Thyroid gland (tissue), 4 donors: ENCODE results near the gene CRACR2B. TPM values are rescaled to one million over a fixed set of nuclear protein-coding genes. Genes with fewer than 3 reads are reported as not detected.

Source experiments
- DNase-seq, 2 donors: peaks; one replicate each; pipeline ENCODE4 v3.0.0-alpha.2; 2019
- H3K27ac ChIP-seq, 3 donors: fragments of 200-600 bp; sonication (generic); 1 replicate in 2 of 3; 2 replicates in 1 of 3; pipeline ENCODE4 v1.5.1; 2016 to 2019; ENCODE audit warnings: mild to moderate bottlenecking in 1 of 3, moderate library complexity in 1 of 3
- H3K27me3 ChIP-seq: fragments of 200-600 bp; sonication (generic); one replicate; pipeline ENCODE4 v1.5.1; 2019
- H3K36me3 ChIP-seq, 2 donors: fragments of 200-600 bp; sonication (generic); one replicate each; pipeline ENCODE4 v1.5.1; 2016 to 2019
- H3K4me1 ChIP-seq, 2 donors: fragments of 200-600 bp; sonication (generic); one replicate each; pipeline ENCODE4 v1.5.1; 2017 to 2019
- H3K4me3 ChIP-seq, 3 donors: fragments of 200-600 bp; sonication (generic); replicated peaks in 1 of 3; 1 replicate in 2 of 3; 2 replicates in 1 of 3; pipeline ENCODE4 v1.5.1; 2016; ENCODE audit warnings: mild to moderate bottlenecking in 1 of 3
- H3K9me3 ChIP-seq: fragments of 200-600 bp; sonication (generic); one replicate; pipeline ENCODE4 v1.5.1; 2017
- CTCF ChIP-seq, 6 experiments: fragments of 200-600 bp in 3 of 6; fragments of 450-650 bp in 3 of 6; sonication (generic) in 3 of 6; IDR thresholded peaks; one replicate each; pipeline ENCODE4 v1.5.1; 2016 to 2019; ENCODE audit warnings: antibody characterized with exemption in 6 of 6, mild to moderate bottlenecking in 2 of 6, inconsistent platforms in 1 of 6, moderate library complexity in 1 of 6
- POLR2A ChIP-seq, 2 donors: fragments of 450-650 bp; IDR thresholded peaks; one replicate each; pipeline ENCODE4 v1.6.1; 2017; ENCODE audit warnings: antibody characterized with exemption in 2 of 2, mild to moderate bottlenecking in 2 of 2, moderate library complexity in 1 of 2
- WGBS, 2 donors: methylation state at CpG; one replicate each; pipeline ENCODE4 v1.1.5; 2017; 5-methylcytosine and 5-hydroxymethylcytosine counted together
- intact Hi-C: fragments of 100-400 bp; cut with DNase I; formaldehyde crosslinking; loops from one replicate; pipeline ENCODE4 v1.15.1; 2023
- total RNA-seq, 4 donors: library from RNA; depleted of rRNA; stranded (reverse); fragments of >200 nt; gene quantifications; one replicate each; pipeline ENCODE4 v1.2.3, GENCODE V29; 2016

Gene CRACR2B
- total RNA-seq, 4 donors from 2014 or later, result 4.1 to 21.2 (median 12.3) TPM

- TF ChIP-seq CTCF (IDR thresholded peaks at IDR 0.05) (no peak), POLR2A (IDR thresholded peaks at IDR 0.05) (no peak)
- DNase-seq, result no peak
Measured at GRCh38 chr11:788953-789940, 38.5 kb upstream of the CRACR2B start.

DNA sequence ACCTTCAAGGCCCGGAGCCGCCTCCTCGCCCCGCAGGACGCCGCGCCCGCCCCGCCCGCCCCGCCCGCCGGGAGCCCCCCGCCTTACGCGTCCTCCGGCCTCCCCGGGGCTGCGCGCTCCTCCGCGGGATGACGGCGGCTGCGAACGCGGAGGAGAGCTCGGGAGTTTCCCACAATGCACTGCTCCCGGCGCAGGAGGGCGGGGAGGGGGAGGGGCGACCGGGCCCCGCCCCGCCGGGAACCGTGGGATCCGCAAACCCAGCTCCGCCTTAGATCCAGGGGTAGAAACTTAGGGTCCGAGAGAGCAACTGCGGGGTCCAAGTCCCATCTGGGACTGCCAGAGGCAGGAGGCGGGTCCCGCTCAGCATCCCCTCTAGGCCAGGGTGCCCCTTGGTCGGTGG lies 37.8 kb upstream of the CRACR2B start, which contains the start of gene CEND1:
Gene CEND1 (minus strand): TSS at position 148 of the 400 bp plus-strand sequence. CDS start 1,514 bp downstream, outside the sequence.
- no peak within 1 kb of the TSS for H3K27ac ChIP-seq
- no peak within 1 kb of the TSS for H3K4me3 ChIP-seq
- DNase-seq, result no peak
- no peaks in the 10 kb centered on the region for H3K36me3 ChIP-seq
- no peaks in the 10 kb centered on the region for H3K9me3 ChIP-seq
- intact Hi-C loops, result no loop called here
- H3K4me1 ChIP-seq, result peaks cover 3 to 9% of the 10 kb centered on the region in 2 donors
- 12% methylated on average over 5 of the region's 44 CpGs; no CpG with 5 or more reads in 1 of the 2 donors for WGBS, 2 donors
- no peak for TF ChIP-seq CTCF (IDR thresholded peaks at IDR 0.05)
- TF ChIP-seq POLR2A (IDR thresholded peaks at IDR 0.05), result no peak
- H3K27me3 ChIP-seq, result no peaks in the 10 kb centered on the region

More at GRCh38 chr11:788953-789940, 38.5 kb upstream of the CRACR2B start:
- intact Hi-C loops, result no loop called here
- Histone ChIP-seq H3K27me3 (no peaks in the 10 kb centered on the region), H3K27ac (no peak overlapping the region), H3K4me3 (no peak overlapping the region), H3K36me3 (no peaks in the 10 kb centered on the region), H3K9me3 (no peaks in the 10 kb centered on the region), H3K4me1 (peaks cover 0 to 7% of the 10 kb centered on the region in 2 donors)
- 47 to 53% methylated on average over 6 to 16 of the region's 31 CpGs for WGBS, 2 donors

GRCh38 chr11:790721-791564 lies 36.8 kb upstream of the CRACR2B start:
- Histone ChIP-seq H3K27me3 (no peaks in the 10 kb centered on the region), H3K4me3 (no peak overlapping the region), H3K9me3 (no peaks in the 10 kb centered on the region), H3K36me3 (no peaks in the 10 kb centered on the region), H3K4me1 (peaks cover 13 to 19% of the 10 kb centered on the region in 2 donors), H3K27ac (no peak overlapping the region)
- no peak for DNase-seq
- intact Hi-C loops, result no loop called here
- TF ChIP-seq POLR2A (IDR thresholded peaks at IDR 0.05) (no peak), CTCF (IDR thresholded peaks at IDR 0.05) (no peak)
- WGBS, 2 donors, result 55 to 74% methylated on average over 7 to 13 of the region's 18 CpGs

GRCh38 chr11:791658-792534 lies 35.8 kb upstream of the CRACR2B start:
- TF ChIP-seq CTCF (IDR thresholded peaks at IDR 0.05) (no peak), POLR2A (IDR thresholded peaks at IDR 0.05) (no peak)
- Histone ChIP-seq H3K27me3 (no peaks in the 10 kb centered on the region), H3K4me3 (no peak overlapping the region), H3K9me3 (no peaks in the 10 kb centered on the region), H3K27ac (no peak overlapping the region), H3K4me1 (peaks cover 22 to 26% of the 10 kb centered on the region in 2 donors), H3K36me3 (no peaks in the 10 kb centered on the region)
- DNase-seq, result no peak
- intact Hi-C loops, result no loop called here
- WGBS, 2 donors, result 95 to 96% methylated on average over 32 to 40 of the region's 49 CpGs
